Measurements from ENCODE around the gene AKT1S1.

- no peak for TF ChIP-seq NFRKB (IDR thresholded peaks at IDR 0.05)
- TF ChIP-seq FOXM1 (IDR thresholded peaks at IDR 0.05; ENCODE audit: borderline replicate concordance), result no peak
- TF ChIP-seq TARDBP (IDR thresholded peaks at IDR 0.05), result no peak
- no peak for TF ChIP-seq SP1 (IDR thresholded peaks at IDR 0.05)
- no peak for TF ChIP-seq BHLHE40 (IDR thresholded peaks at IDR 0.05; ENCODE audit: borderline replicate concordance)
- TF ChIP-seq SUZ12 (IDR thresholded peaks at IDR 0.05), result no peak
Observed at GRCh38 chr19:49911381-49912145, 34.4 kb upstream of the AKT1S1 start.

Data from HEK293T (cell line).